Hepatic stellate cell (primary cell): ENCODE measurements around the gene PTCHD1.

Source experiments
- DNase-seq: peaks from one replicate; pipeline ENCODE4 v3.0.0; 2011; ENCODE audit warnings: low spot score

PTCHD1 gene

GRCh38 chrX:23398570-23398969 lies 63.9 kb downstream of the PTCHD1 start:
- no peak for DNase-seq

GRCh38 chrX:23403849-23404248 lies 69.2 kb downstream of the PTCHD1 start:
- no peak for DNase-seq

- no peak for DNase-seq
Measured at GRCh38 chrX:23422912-23423311, 88.3 kb downstream of the PTCHD1 start.

GRCh38 chrX:23434356-23434884 lies 99.8 kb downstream of the PTCHD1 start:
- no peak for DNase-seq

GRCh38 chrX:23435108-23435507 lies 100.5 kb downstream of the PTCHD1 start:
- DNase-seq, result no peak

GRCh38 chrX:23435575-23435974 lies 100.9 kb downstream of the PTCHD1 start:
- no peak for DNase-seq

- no peak for DNase-seq
Measured at GRCh38 chrX:23436875-23437274, 102.2 kb downstream of the PTCHD1 start.

- no peak for DNase-seq
Measured at GRCh38 chrX:23451266-23451665, 116.6 kb downstream of the PTCHD1 start.
